BE2C (cell line): ENCODE measurements around the gene MIER2.
"Not testable (repeated sequence)": the region's sequence is repeated elsewhere in the genome, so short reads cannot be mapped to it uniquely, and the experiment has no call there.

Experiments used
- DNase-seq: peaks from one replicate; pipeline ENCODE4 v3.0.0-alpha.2; 2020
- H3K27me3 ChIP-seq: fragments of 250-450 bp; sonication (Bioruptor Pico); 2 replicates; pipeline ENCODE4 v1.5.1; 2020; ENCODE audit warnings: mild to moderate bottlenecking
- H3K36me3 ChIP-seq: fragments of 250-450 bp; sonication (Bioruptor Pico); 2 replicates; pipeline ENCODE4 v1.5.1; 2020; ENCODE audit warnings: mild to moderate bottlenecking
- H3K4me1 ChIP-seq: fragments of 250-450 bp; sonication (Bioruptor Pico); 2 replicates; pipeline ENCODE4 v1.5.1; 2020
- H3K4me3 ChIP-seq: 2 replicates; pipeline ENCODE4 v1.5.1; 2011; ENCODE audit warnings: low read depth, low read length
- H3K9me3 ChIP-seq: fragments of 250-450 bp; sonication (Bioruptor Pico); 2 replicates; pipeline ENCODE4 v1.5.1; 2020
- CTCF ChIP-seq: IDR thresholded peaks from 2 replicates; pipeline ENCODE4 v1.5.1; 2012; ENCODE audit warnings: mild to moderate bottlenecking, low read depth, low read length

Gene MIER2

GRCh38 chr19:364496-365287 lies 20.1 kb upstream of the MIER2 start:
- no peak overlapping the region for H3K4me3 ChIP-seq
- TF ChIP-seq CTCF = no peak
- H3K4me1 ChIP-seq = no peaks in the 10 kb centered on the region
- peaks cover 5% of the 10 kb centered on the region for H3K27me3 ChIP-seq
- no peak for DNase-seq
- no peaks in the 10 kb centered on the region for H3K9me3 ChIP-seq
- no peaks in the 10 kb centered on the region for H3K36me3 ChIP-seq

- H3K9me3 ChIP-seq = no peaks in the 10 kb centered on the region
- TF ChIP-seq CTCF = no peak
- H3K4me1 ChIP-seq = no peaks in the 10 kb centered on the region
Measured at GRCh38 chr19:362683-363082, 18.1 kb upstream of the MIER2 start.

GRCh38 chr19:362154-362553 lies 17.6 kb upstream of the MIER2 start:
- H3K9me3 ChIP-seq = no peaks in the 10 kb centered on the region
- no peak for DNase-seq
- no peaks in the 10 kb centered on the region for H3K36me3 ChIP-seq
- no peaks in the 10 kb centered on the region for H3K4me1 ChIP-seq
- H3K27me3 ChIP-seq = peaks cover 3% of the 10 kb centered on the region
- no peak for TF ChIP-seq CTCF
- no peak overlapping the region for H3K4me3 ChIP-seq

More at GRCh38 chr19:362683-363082, 18.1 kb upstream of the MIER2 start:
- Histone ChIP-seq H3K4me3 (no peak overlapping the region), H3K27me3 (peaks cover 5% of the 10 kb centered on the region), H3K36me3 (no peaks in the 10 kb centered on the region)
- no peak for DNase-seq

- H3K36me3 ChIP-seq = no peaks in the 10 kb centered on the region
- no peaks in the 10 kb centered on the region for H3K27me3 ChIP-seq
- H3K4me3 ChIP-seq = no peak overlapping the region
- no peaks in the 10 kb centered on the region; the same call in 1 of the 2 replicates for H3K9me3 ChIP-seq
- H3K4me1 ChIP-seq = no peaks in the 10 kb centered on the region
- no peak for TF ChIP-seq CTCF
- no peak for DNase-seq
Measured at GRCh38 chr19:359653-359925, 15.0 kb upstream of the MIER2 start.

- H3K36me3 ChIP-seq, H3K4me3 ChIP-seq, DNase-seq, H3K4me1 ChIP-seq, H3K27me3 ChIP-seq, H3K9me3 ChIP-seq: not testable (repeated sequence)
Measured at GRCh38 chr19:355536-355935, 10.9 kb upstream of the MIER2 start.

GRCh38 chr19:355134-355533 lies 10.5 kb upstream of the MIER2 start:
- Histone ChIP-seq H3K36me3 (no peaks in the 10 kb centered on the region), H3K27me3 (no peaks in the 10 kb centered on the region), H3K4me3 (no peak overlapping the region), H3K9me3 (no peaks in the 10 kb centered on the region; the same call in 1 of the 2 replicates), H3K4me1 (no peaks in the 10 kb centered on the region)
- no peak for DNase-seq
- no peak for TF ChIP-seq CTCF
